Measurements from ENCODE around the gene OR10H5.
"Not testable (repeated sequence)": the region's sequence is repeated elsewhere in the genome, so short reads cannot be mapped to it uniquely, and the experiment has no call there.

GRCh38 chr19:15782896-15783295, 4.6 kb upstream of the OR10H5 start:
- not testable (repeated sequence) for TF ChIP-seq CTCF (conservative IDR thresholded peaks at IDR 0.05; ENCODE audit: low read length); EZH2phosphoT487 (IDR thresholded peaks at IDR 0.05; ENCODE audit: borderline replicate concordance, low read depth, low read length)

Data from OCI-LY7 (cell line).